HepG2 (cell line): ENCODE data around the gene LAMA5. TPM values are rescaled to one million over a fixed set of nuclear protein-coding genes. Genes with fewer than 3 reads are reported as not detected.

Source experiments
- CAMTA2 ChIP-seq: sonication (generic); formaldehyde crosslinking; IDR thresholded peaks from 2 replicates; pipeline ENCODE4 v1.4.0; 2020; ENCODE audit warnings: mild to moderate bottlenecking, missing genetic modification reagents, borderline replicate concordance
- CCAR2 ChIP-seq: fragments of 200-400 bp; formaldehyde crosslinking; optimal IDR thresholded peaks from 2 replicates; pipeline ENCODE3; 2018; ENCODE audit warnings: low read depth, mild to moderate bottlenecking, low read length, moderate library complexity
- DR1 ChIP-seq: sonication (generic); formaldehyde crosslinking; IDR thresholded peaks from 2 replicates; pipeline ENCODE4 v1.8.0; 2021; ENCODE audit warnings: mild to moderate bottlenecking, missing genetic modification reagents, inconsistent platforms
- IKZF4 ChIP-seq: sonication (generic); formaldehyde crosslinking; IDR thresholded peaks from 2 replicates; pipeline ENCODE4 v1.5.1; 2020; ENCODE audit warnings: borderline replicate concordance, mild to moderate bottlenecking, low read depth, missing genetic modification reagents; ENCODE audit errors: not compliant biosample characterization
- NONO ChIP-seq, 2 experiments: fragments of 450-650 bp in 1 of 2; sonication (generic) in 1 of 2; formaldehyde crosslinking in 1 of 2; IDR thresholded peaks in 1 of 2; conservative IDR thresholded peaks in 1 of 2; 2 replicates each; pipeline versions ENCODE4 v1.6.1 to v1.8.0; 2017 to 2022; ENCODE audit warnings: mild to moderate bottlenecking in 1 of 2, missing genetic modification reagents in 1 of 2, moderate library complexity in 1 of 2
- RBFOX2 ChIP-seq: fragments of 200-400 bp; formaldehyde crosslinking; IDR thresholded peaks from 2 replicates; pipeline ENCODE4 v1.6.1; 2017; ENCODE audit warnings: low read depth, mild to moderate bottlenecking, low read length
- SALL2 ChIP-seq: sonication (generic); formaldehyde crosslinking; IDR thresholded peaks from 2 replicates; pipeline ENCODE4 v1.8.1; 2023; ENCODE audit warnings: mild to moderate bottlenecking, missing genetic modification reagents, inconsistent platforms
- SMARCC2 ChIP-seq: fragments of 450-650 bp; IDR thresholded peaks from 2 replicates; pipeline ENCODE4 v1.6.1; 2017; ENCODE audit warnings: antibody characterized with exemption, mild to moderate bottlenecking
- ZBTB8A ChIP-seq: sonication (generic); formaldehyde crosslinking; IDR thresholded peaks from 2 replicates; pipeline ENCODE4 v1.4.0; 2020; ENCODE audit warnings: mild to moderate bottlenecking, low read depth, missing genetic modification reagents, borderline replicate concordance
- ZC3H4 ChIP-seq: sonication (generic); formaldehyde crosslinking; IDR thresholded peaks from 2 replicates; pipeline ENCODE4 v1.4.0; 2020; ENCODE audit warnings: missing genetic modification reagents, borderline replicate concordance
- ZNF138 ChIP-seq: sonication (generic); formaldehyde crosslinking; IDR thresholded peaks from 2 replicates; pipeline ENCODE4 v1.5.0; 2020; ENCODE audit warnings: mild to moderate bottlenecking, low read depth, missing genetic modification reagents
- ZNF143 ChIP-seq: sonication (generic); formaldehyde crosslinking; IDR thresholded peaks from 2 replicates; pipeline ENCODE4 v1.4.0; 2020; ENCODE audit warnings: missing genetic modification reagents
- ZNF180 ChIP-seq: sonication (generic); formaldehyde crosslinking; IDR thresholded peaks from 2 replicates; pipeline ENCODE4 v1.4.0; 2020; ENCODE audit warnings: low read depth, missing genetic modification reagents, borderline replicate concordance
- ZNF326 ChIP-seq: sonication (generic); formaldehyde crosslinking; IDR thresholded peaks from 2 replicates; pipeline ENCODE4 v1.4.0; 2020; ENCODE audit warnings: missing genetic modification reagents, borderline replicate concordance
- ZNF460 ChIP-seq: sonication (generic); formaldehyde crosslinking; IDR thresholded peaks from 2 replicates; pipeline ENCODE4 v1.5.1; 2020; ENCODE audit warnings: missing genetic modification reagents, mild to moderate bottlenecking, borderline replicate concordance
- ZNF562 ChIP-seq: sonication (generic); formaldehyde crosslinking; IDR thresholded peaks from 2 replicates; pipeline ENCODE4 v1.8.0; 2022; ENCODE audit warnings: missing genetic modification reagents, borderline replicate concordance
- ZNF746 ChIP-seq: sonication (generic); formaldehyde crosslinking; IDR thresholded peaks from 2 replicates; pipeline ENCODE4 v1.8.0; 2022; ENCODE audit warnings: mild to moderate bottlenecking, missing genetic modification reagents
- ZNF891 ChIP-seq: sonication (generic); formaldehyde crosslinking; IDR thresholded peaks from 2 replicates; pipeline ENCODE4 v1.5.0; 2020; ENCODE audit warnings: mild to moderate bottlenecking, missing genetic modification reagents
- polyA plus RNA-seq, 8 experiments: library from polyadenylated mRNA; depleted of rRNA in 3 of 8; stranded (reverse) in 7 of 8; unstranded in 1 of 8; fragments of >200 nt; fragmentation: Illumina TruSeq in 4 of 8; extraction: Trizol in 4 of 8; gene quantifications; 2 replicates each; pipeline versions ENCODE4 v1.2.1 to v1.2.3, GENCODE V29; 2011 to 2016; ENCODE audit warnings: low read depth in 4 of 8, missing spikeins in 1 of 8, mixed read lengths in 1 of 8; ENCODE audit not compliant: insufficient read depth in 1 of 8
- total RNA-seq, 5 experiments: library from RNA; depleted of rRNA; stranded (reverse); fragments of >200 nt; fragmentation: Illumina TruSeq; extraction: Trizol; gene quantifications; 2 replicates each; pipeline ENCODE4 v1.2.3, GENCODE V29; 2016; ENCODE audit warnings: low read depth in 1 of 5
- TF ChIP-seq, protein P1 (sequence below): sonication (generic); formaldehyde crosslinking; IDR thresholded peaks from 2 replicates; pipeline ENCODE4 v1.5.0; 2020; ENCODE audit warnings: mild to moderate bottlenecking, missing genetic modification reagents
- TF ChIP-seq, protein P2 (sequence below): sonication (generic); formaldehyde crosslinking; IDR thresholded peaks from 2 replicates; pipeline ENCODE4 v1.8.0; 2022; ENCODE audit warnings: missing genetic modification reagents, mild to moderate bottlenecking, borderline replicate concordance
- TF ChIP-seq, protein P3 (sequence below): sonication (generic); formaldehyde crosslinking; IDR thresholded peaks from 2 replicates; pipeline ENCODE4 v1.5.0; 2020; ENCODE audit warnings: mild to moderate bottlenecking, missing genetic modification reagents

The LAMA5 gene
- total and polyA plus RNA-seq, 2 of the 13 experiments (the other 11 are each of a cell fraction or from before 2014, with no cell fraction given): 21.0 to 44.7 TPM

DNA sequence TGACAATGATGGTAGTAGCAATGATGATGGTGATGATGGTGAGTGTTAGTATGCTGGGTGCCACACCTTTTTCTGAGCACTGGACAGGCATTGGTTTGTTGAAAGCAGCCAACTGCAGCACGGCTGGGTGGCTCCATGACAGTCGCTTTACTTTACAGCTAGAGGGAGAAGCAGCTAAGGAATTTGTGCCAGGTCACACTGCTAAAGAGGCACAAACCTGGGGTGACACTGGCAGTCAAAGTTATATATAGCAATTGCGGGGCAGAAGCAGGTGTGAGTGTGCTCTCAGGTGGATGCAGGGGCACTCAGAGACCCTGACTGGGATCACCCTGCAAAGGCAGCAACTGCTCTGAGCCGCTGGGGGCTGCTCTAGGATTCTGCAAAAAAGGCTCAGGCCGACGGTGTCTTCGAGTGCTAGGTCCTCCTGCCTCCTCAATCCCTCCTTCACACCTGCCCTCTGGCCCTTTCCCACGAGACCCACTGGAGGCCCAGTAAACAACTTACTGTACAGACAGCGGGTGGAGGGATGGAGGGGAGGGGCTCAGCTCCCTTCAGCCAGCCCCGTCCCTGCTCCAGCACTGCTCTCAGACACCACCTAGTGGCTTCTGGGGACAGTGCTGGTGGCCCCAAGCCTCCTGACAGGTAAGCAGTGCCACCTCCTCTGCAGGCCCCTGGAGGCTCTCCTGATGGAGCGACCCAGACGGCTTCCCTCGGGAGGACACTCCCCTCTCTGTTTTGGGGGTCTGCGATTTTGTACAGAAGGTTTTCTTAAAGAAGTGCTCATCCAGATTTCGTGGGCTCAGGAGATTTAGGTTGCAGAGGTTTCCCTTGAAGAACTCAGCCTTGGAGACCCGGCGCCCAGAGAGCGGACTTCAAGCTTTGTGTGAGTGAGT lies 15.4 kb upstream of the LAMA5 start (continued):
- TF ChIP-seq IKZF4 (CRISPR knock-in tag) (no peak), ZNF143 (no peak), ZBTB8A (no peak), ZNF562 (CRISPR knock-in tag) (no peak), SMARCC2 (no peak), ZC3H4 (CRISPR knock-in tag) (0 out of 2 replicates have a peak, but pooled peaks have one; percentile 53), SALL2 (peak; percentile 97), ZNF180 (CRISPR knock-in tag) (no peak), ZNF326 (CRISPR knock-in tag) (peak; percentile 83; the same call in 1 of the 2 replicates), RBFOX2 (no peak; the same call in 1 of the 2 replicates), ZNF138 (CRISPR knock-in tag) (no peak), ZNF891 (CRISPR knock-in tag) (peak; percentile 60; the same call in 1 of the 2 replicates), DR1 (no peak), ZNF460 (CRISPR knock-in tag) (no peak; the same call in 1 of the 2 replicates), NONO (IDR thresholded peaks at IDR 0.05) (no peak), NONO (CRISPR knock-in tag; conservative IDR thresholded peaks at IDR 0.05) (0 out of 2 replicates have a peak, but pooled peaks have one; percentile 0), CCAR2 (peak; percentile 56), ZNF746 (CRISPR knock-in tag) (no peak; the same call in 1 of the 2 replicates), CAMTA2 (CRISPR knock-in tag) (peak; percentile 47; the same call in 1 of the 2 replicates)
- TF ChIP-seq, protein P1, sequence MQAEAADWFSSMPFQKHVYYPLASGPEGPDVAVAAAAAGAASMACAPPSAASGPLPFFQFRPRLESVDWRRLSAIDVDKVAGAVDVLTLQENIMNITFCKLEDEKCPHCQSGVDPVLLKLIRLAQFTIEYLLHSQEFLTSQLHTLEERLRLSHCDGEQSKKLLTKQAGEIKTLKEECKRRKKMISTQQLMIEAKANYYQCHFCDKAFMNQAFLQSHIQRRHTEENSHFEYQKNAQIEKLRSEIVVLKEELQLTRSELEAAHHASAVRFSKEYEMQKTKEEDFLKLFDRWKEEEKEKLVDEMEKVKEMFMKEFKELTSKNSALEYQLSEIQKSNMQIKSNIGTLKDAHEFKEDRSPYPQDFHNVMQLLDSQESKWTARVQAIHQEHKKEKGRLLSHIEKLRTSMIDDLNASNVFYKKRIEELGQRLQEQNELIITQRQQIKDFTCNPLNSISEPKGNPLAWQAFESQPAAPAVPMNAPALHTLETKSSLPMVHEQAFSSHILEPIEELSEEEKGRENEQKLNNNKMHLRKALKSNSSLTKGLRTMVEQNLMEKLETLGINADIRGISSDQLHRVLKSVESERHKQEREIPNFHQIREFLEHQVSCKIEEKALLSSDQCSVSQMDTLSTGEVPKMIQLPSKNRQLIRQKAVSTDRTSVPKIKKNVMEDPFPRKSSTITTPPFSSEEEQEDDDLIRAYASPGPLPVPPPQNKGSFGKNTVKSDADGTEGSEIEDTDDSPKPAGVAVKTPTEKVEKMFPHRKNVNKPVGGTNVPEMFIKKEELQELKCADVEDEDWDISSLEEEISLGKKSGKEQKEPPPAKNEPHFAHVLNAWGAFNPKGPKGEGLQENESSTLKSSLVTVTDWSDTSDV (CRISPR knock-in tag): no peak
- TF ChIP-seq, protein P2, sequence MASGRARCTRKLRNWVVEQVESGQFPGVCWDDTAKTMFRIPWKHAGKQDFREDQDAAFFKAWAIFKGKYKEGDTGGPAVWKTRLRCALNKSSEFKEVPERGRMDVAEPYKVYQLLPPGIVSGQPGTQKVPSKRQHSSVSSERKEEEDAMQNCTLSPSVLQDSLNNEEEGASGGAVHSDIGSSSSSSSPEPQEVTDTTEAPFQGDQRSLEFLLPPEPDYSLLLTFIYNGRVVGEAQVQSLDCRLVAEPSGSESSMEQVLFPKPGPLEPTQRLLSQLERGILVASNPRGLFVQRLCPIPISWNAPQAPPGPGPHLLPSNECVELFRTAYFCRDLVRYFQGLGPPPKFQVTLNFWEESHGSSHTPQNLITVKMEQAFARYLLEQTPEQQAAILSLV (CRISPR knock-in tag): no peak
- TF ChIP-seq, protein P3, sequence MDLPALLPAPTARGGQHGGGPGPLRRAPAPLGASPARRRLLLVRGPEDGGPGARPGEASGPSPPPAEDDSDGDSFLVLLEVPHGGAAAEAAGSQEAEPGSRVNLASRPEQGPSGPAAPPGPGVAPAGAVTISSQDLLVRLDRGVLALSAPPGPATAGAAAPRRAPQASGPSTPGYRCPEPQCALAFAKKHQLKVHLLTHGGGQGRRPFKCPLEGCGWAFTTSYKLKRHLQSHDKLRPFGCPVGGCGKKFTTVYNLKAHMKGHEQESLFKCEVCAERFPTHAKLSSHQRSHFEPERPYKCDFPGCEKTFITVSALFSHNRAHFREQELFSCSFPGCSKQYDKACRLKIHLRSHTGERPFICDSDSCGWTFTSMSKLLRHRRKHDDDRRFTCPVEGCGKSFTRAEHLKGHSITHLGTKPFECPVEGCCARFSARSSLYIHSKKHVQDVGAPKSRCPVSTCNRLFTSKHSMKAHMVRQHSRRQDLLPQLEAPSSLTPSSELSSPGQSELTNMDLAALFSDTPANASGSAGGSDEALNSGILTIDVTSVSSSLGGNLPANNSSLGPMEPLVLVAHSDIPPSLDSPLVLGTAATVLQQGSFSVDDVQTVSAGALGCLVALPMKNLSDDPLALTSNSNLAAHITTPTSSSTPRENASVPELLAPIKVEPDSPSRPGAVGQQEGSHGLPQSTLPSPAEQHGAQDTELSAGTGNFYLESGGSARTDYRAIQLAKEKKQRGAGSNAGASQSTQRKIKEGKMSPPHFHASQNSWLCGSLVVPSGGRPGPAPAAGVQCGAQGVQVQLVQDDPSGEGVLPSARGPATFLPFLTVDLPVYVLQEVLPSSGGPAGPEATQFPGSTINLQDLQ (CRISPR knock-in tag): peak; percentile 79
